NB4 (cell line): ENCODE results near the gene PPP6R1.

Experiments
- DNase-seq: peaks from one replicate; pipeline ENCODE4 v3.0.0; 2010; ENCODE audit warnings: low read depth
- H3K4me3 ChIP-seq: one replicate; pipeline ENCODE4 v1.5.1; 2011; ENCODE audit warnings: mild to moderate bottlenecking, low read depth, low read length, moderate library complexity
- MYC ChIP-seq: IDR thresholded peaks from 2 replicates; pipeline ENCODE4 v1.6.1; 2011; ENCODE audit warnings: low read depth, low read length
- POLR2A ChIP-seq: IDR thresholded peaks from 2 replicates; pipeline ENCODE4 v1.6.1; 2011; ENCODE audit warnings: mild to moderate bottlenecking; ENCODE audit not compliant: insufficient read length; ENCODE audit errors: extremely low read depth
- TF ChIP-seq, protein P1 (sequence below): IDR thresholded peaks from one replicate; pipeline ENCODE4 v1.5.1; 2012; ENCODE audit warnings: low read depth, low read length
- TF ChIP-seq, protein P2 (sequence below): IDR thresholded peaks from 2 replicates; pipeline ENCODE4 v1.6.1; 2011; ENCODE audit warnings: low read depth, low read length

PPP6R1 gene

DNA sequence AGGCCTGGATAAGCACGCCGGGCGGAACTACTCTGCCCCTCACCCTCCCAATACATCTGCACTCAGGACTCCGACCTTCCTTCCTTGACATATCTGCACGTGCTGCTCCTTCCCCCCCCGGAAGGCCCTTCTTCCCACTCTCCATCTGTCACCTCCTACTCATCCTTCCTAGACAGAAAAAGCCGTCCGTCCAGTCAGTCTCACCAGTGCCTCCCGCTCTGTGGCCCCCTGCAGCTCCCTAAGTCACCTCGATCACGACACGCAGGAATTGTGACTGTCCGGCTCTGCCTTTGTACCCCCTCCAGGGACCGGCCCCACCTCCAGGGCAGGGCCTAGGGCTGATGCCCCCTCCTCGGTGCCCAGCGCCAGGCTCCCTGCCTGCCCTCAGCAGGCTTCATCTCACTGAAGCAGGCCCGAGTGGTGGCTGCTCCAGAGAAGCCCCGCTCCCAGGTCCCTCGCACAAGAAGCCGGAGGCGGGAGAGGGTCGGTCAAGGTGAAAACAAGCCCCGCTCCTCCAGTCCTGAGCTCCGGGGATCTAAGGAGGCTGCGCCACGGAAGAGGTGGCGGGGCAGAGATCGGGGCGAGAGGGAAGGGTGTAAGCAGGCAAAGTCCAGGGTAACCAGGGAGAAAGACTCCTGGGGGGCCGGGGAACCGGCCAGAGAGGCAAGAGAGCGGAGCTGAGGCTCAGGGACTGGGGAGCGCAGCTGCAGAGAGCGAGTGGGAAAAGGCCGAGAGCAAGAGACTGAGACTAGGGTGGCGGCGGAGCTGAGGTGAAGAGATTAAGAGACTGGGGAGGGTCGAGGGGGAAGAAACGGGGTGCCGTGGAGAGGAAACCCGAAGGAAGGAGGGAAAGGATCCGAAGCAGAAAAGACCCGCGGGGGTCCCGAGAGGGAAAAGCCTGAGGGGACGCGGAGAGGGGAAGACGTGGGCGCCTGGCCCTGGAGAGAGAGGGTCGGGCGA lies 1.1 kb downstream of the PPP6R1 start:
- DNase-seq, result peak; percentile 61
- peak overlapping the region; percentile 88 for H3K4me3 ChIP-seq
- TF ChIP-seq, protein P1, sequence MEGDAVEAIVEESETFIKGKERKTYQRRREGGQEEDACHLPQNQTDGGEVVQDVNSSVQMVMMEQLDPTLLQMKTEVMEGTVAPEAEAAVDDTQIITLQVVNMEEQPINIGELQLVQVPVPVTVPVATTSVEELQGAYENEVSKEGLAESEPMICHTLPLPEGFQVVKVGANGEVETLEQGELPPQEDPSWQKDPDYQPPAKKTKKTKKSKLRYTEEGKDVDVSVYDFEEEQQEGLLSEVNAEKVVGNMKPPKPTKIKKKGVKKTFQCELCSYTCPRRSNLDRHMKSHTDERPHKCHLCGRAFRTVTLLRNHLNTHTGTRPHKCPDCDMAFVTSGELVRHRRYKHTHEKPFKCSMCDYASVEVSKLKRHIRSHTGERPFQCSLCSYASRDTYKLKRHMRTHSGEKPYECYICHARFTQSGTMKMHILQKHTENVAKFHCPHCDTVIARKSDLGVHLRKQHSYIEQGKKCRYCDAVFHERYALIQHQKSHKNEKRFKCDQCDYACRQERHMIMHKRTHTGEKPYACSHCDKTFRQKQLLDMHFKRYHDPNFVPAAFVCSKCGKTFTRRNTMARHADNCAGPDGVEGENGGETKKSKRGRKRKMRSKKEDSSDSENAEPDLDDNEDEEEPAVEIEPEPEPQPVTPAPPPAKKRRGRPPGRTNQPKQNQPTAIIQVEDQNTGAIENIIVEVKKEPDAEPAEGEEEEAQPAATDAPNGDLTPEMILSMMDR, result no peak
- TF ChIP-seq POLR2A (no peak), MYC (peak; percentile 52; the same call in 1 of the 2 replicates)
- TF ChIP-seq, protein P2, sequence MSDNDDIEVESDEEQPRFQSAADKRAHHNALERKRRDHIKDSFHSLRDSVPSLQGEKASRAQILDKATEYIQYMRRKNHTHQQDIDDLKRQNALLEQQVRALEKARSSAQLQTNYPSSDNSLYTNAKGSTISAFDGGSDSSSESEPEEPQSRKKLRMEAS, result peak; percentile 94

DNA sequence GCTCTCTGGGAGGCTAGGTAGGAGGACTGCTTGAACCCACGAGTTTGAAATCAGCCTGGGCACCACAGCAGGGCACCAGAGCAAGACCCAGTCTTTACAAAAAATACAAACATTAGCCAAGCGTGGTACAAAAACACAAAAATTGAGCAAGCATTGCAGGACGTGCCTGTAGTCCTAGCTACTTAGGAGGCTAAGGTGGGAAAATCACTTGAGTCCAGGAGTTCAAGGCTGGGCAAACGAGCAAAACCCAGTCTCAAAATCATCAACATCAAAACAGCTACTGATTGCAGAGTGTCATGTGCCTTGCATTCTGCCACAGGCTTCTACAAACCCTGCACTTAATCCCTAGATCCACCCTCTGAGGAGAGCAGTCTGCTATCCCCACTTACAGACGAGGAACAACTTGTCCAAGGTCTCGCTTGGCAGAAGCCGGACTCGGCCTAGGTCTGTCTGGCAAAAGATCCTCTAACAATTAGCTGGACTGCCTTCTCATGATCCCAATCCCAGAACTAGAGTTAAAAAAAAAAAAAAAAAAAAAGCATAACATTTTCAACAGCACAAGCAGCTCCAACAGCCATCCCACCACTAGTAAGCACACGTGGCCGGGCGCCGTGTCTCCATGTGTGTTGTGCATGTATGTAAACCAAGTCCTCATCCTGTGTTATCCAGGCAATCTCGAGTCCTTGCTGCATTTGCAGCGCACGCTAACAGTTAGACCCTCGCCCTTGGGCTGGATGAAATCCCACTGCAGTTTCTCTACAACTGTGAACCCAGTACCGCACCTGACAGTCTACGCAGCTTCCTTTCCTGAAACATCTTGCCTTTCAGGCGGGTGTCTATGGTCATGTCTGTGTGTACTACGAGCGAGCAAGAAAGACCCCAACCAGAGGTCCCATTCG lies 2.0 kb downstream of the PPP6R1 start:
- peak overlapping the region; percentile 88 for H3K4me3 ChIP-seq
- TF ChIP-seq, protein P1, result no peak
- TF ChIP-seq MYC, result no peak
- TF ChIP-seq, protein P2, result peak; percentile 60
- DNase-seq, result peak; percentile 43

DNA sequence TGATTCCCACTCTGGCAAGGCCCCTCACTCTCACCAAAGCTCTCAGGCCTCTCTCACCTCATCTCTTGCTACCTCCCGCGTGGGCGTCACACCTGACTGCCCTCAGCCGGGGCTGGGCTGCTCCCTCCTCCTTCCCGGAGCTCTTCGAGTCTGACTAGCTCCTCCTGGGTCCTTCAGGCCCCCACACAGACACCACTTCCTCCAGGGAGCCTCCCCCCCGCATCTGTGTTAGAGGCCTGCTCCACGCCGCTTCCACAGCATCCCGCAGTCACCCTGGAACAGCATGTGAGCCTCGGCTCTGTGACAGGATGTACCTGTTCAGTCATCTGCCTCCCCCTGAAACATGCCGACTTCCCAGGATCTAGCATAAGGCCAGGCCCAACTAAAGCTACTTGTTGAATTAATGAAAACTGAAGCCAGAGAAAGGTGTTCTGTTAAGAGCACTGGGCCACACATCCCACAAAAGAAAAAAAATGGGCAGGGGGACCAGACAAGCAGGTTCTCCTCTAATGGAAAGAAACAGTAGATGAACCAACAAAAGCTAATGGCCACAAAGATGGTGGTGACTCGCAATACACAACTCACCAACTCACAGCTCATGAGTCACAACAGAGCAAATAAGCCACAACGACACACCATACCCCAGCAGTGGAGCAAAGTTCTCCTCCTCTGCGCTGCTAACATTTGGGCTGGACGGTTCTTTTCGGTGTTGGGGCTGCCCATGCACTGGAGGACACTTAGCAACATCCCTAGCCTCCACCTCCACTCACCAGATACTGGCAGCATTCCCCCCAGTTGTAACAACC lies 3.0 kb downstream of the PPP6R1 start:
- peak overlapping the region; percentile 88 for H3K4me3 ChIP-seq
- peak; percentile 77 for DNase-seq
- TF ChIP-seq, protein P1, result no peak
- TF ChIP-seq MYC (peak; percentile 59; the same call in 1 of the 2 replicates), POLR2A (peak; percentile 44)

DNA sequence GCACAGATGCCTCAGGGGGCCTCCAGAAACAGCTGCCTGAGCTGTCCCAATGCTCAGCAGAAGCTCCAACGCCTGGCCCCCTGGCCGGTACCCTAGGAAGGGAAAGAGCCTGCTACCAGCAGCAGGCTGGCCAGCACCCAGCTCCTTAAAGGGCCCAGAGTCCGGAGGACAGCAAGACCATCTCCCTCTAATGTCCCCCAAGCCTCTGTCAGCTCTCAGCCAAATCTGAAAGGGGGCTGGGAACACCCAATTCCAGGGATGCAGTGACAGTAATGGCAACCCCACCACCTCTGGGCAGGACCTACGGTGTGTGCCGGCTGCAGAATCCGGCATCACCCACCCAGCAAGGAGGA lies 4.2 kb downstream of the PPP6R1 start:
- no peak for TF ChIP-seq MYC
- TF ChIP-seq POLR2A, result no peak
- TF ChIP-seq, protein P1, result no peak
- TF ChIP-seq, protein P2, result no peak
- DNase-seq, result no peak
- H3K4me3 ChIP-seq, result peak overlapping the region; percentile 88

DNA sequence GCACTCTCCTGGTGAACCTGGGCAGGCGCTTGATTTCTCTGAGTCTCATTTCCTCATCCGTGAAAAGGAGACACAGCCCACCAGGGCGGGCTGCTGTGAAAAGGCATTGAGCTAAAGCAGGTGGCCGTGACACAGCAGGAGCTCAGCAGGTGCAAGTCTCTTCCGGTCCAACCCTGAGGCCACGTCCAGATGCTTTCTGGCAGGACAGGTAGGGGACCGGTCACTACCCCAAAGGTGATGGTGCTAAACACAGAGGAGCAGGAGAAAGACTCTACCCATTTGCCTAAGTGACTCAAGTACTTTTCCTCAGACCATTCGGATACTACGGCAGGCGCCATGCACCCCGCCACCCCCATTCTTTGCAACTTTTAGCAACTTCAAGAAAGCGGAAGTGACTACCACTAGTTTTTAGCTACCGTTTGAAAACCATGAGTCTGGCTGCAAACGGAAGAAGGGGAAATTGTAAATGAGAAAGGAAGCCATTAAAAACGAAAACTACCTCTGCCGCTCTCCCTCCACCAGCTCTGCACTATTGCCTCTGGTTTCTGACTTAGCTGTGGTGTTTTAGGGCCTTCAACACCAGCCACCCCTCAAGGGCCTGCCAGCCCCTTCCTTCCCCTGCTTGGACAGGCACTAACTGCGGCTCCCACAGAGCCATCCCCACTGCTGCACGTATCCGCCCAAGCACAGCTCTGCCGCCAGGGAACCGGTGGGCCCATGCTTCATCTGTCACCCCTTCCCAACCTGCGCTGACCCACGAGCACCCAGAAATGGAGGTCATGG lies 4.8 kb downstream of the PPP6R1 start:
- peak overlapping the region; percentile 88 for H3K4me3 ChIP-seq
- TF ChIP-seq, protein P1, result no peak
- TF ChIP-seq POLR2A (peak; percentile 31), MYC (peak; percentile 71)
- TF ChIP-seq, protein P2, result peak; percentile 33
- DNase-seq, result peak; percentile 85
